HepG2 (cell line): ENCODE measurements around the gene RUNX3.

ENCODE experiments used
- DNMT3B ChIP-seq: conservative IDR thresholded peaks from 2 replicates; pipeline ENCODE4 v1.6.1; 2016; ENCODE audit warnings: missing biosample characterization, control low read depth
- POLR2AphosphoS5 ChIP-seq: IDR thresholded peaks from 2 replicates; pipeline ENCODE4 v1.6.1; 2012; ENCODE audit warnings: low read depth, low read length
- RFXAP ChIP-seq: sonication (generic); formaldehyde crosslinking; IDR thresholded peaks from 2 replicates; pipeline ENCODE4 v1.4.0; 2020; ENCODE audit warnings: missing genetic modification reagents, borderline replicate concordance

- TF ChIP-seq DNMT3B (CRISPR knock-in tag) (no peak), POLR2AphosphoS5 (no peak), RFXAP (CRISPR knock-in tag) (no peak)
Observed at GRCh38 chr1:24967555-24967954, 37.5 kb upstream of the RUNX3 start.
